HG03095 (cell line): ENCODE data around the gene C8G.

Experiments used
- ATAC-seq: cut with Tn5 transposase; IDR thresholded peaks from one replicate; pipeline ENCODE4 v1.9.1; 2021; ENCODE audit warnings: moderate library complexity; ENCODE audit not compliant: unreplicated experiment

Gene C8G

GRCh38 chr9:136920069-136920468 lies 25.0 kb upstream of the C8G start:
- no peak for ATAC-seq

- ATAC-seq = no peak
Measured at GRCh38 chr9:136920734-136921231, 24.3 kb upstream of the C8G start.

- no peak for ATAC-seq
Measured at GRCh38 chr9:136921307-136921706, 23.7 kb upstream of the C8G start.

GRCh38 chr9:136921718-136922117 lies 23.3 kb upstream of the C8G start:
- ATAC-seq = no peak

- ATAC-seq = no peak
Measured at GRCh38 chr9:136922540-136922939, 22.5 kb upstream of the C8G start.

- ATAC-seq = no peak
Measured at GRCh38 chr9:136923881-136924280, 21.2 kb upstream of the C8G start.

- ATAC-seq = no peak
Measured at GRCh38 chr9:136925414-136926153, 19.5 kb upstream of the C8G start.

GRCh38 chr9:136926154-136926704 lies 18.8 kb upstream of the C8G start:
- ATAC-seq = no peak

- no peak for ATAC-seq
Measured at GRCh38 chr9:136926749-136927148, 18.3 kb upstream of the C8G start.

- ATAC-seq = no peak
Measured at GRCh38 chr9:136927343-136928271, 17.4 kb upstream of the C8G start.

GRCh38 chr9:136928591-136928990 lies 16.5 kb upstream of the C8G start:
- ATAC-seq = no peak

GRCh38 chr9:136930014-136930413 lies 15.0 kb upstream of the C8G start:
- no peak for ATAC-seq

- no peak for ATAC-seq
Measured at GRCh38 chr9:136931611-136932130, 13.4 kb upstream of the C8G start.

GRCh38 chr9:136934277-136934676 lies 10.8 kb upstream of the C8G start:
- no peak for ATAC-seq

GRCh38 chr9:136935651-136936050 lies 9.4 kb upstream of the C8G start:
- ATAC-seq = no peak

- no peak for ATAC-seq
Measured at GRCh38 chr9:136936645-136937170, 8.3 kb upstream of the C8G start.

GRCh38 chr9:136937186-136938001 lies 7.6 kb upstream of the C8G start:
- ATAC-seq = no peak

GRCh38 chr9:136939431-136939995 lies 5.5 kb upstream of the C8G start:
- no peak for ATAC-seq

GRCh38 chr9:136939996-136940525 lies 5.0 kb upstream of the C8G start:
- no peak for ATAC-seq
